Vagina (tissue), 2 donors: Measurements from ENCODE around the gene METTL16.

Experiments used
- POLR2A ChIP-seq, 2 donors: fragments of 450-650 bp; IDR thresholded peaks; one replicate each; pipeline ENCODE4 v1.6.1; 2017; ENCODE audit warnings: antibody characterized with exemption in 2 of 2, mild to moderate bottlenecking in 2 of 2, moderate library complexity in 2 of 2
- POLR2AphosphoS5 ChIP-seq, 2 donors: sonication (generic); formaldehyde crosslinking; IDR thresholded peaks; one replicate each; pipeline ENCODE4 v1.9.0; 2017; ENCODE audit warnings: antibody characterized with exemption in 2 of 2, mild to moderate bottlenecking in 2 of 2, low read depth in 1 of 2; ENCODE audit not compliant: insufficient read depth in 1 of 2
- TF ChIP-seq, protein P1 (sequence below), 3 experiments: fragments of 450-650 bp in 2 of 3; fragments of 200-600 bp in 1 of 3; sonication (generic) in 1 of 3; IDR thresholded peaks; one replicate each; pipeline ENCODE4 v1.5.1; 2017 to 2019; ENCODE audit warnings: antibody characterized with exemption in 3 of 3, mild to moderate bottlenecking in 2 of 3, moderate library complexity in 2 of 3

DNA sequence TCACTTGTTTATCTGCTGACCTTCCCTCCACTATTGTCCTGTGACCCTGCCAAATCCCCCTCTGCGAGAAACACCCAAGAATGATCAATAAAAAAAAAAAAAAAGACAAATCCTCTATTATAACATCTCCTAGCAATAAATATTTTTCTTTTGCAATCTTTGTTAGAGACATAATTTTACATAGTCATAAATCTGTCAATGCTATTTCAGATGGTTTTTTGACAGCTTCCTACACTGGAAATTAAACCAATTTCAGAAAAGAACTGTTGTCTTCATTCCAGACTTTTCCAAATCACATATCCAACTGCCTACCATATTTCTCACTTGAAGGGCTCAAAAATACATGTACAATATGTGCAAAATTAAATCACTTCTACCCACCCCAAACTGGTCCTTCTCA is 3.7 kb downstream of the METTL16 start:
- TF ChIP-seq POLR2AphosphoS5 (IDR thresholded peaks at IDR 0.05; ENCODE audit: insufficient read depth in 1 of 2, low read depth in 1 of 2) (no peak), POLR2A (IDR thresholded peaks at IDR 0.05) (no peak)
- TF ChIP-seq, protein P1, sequence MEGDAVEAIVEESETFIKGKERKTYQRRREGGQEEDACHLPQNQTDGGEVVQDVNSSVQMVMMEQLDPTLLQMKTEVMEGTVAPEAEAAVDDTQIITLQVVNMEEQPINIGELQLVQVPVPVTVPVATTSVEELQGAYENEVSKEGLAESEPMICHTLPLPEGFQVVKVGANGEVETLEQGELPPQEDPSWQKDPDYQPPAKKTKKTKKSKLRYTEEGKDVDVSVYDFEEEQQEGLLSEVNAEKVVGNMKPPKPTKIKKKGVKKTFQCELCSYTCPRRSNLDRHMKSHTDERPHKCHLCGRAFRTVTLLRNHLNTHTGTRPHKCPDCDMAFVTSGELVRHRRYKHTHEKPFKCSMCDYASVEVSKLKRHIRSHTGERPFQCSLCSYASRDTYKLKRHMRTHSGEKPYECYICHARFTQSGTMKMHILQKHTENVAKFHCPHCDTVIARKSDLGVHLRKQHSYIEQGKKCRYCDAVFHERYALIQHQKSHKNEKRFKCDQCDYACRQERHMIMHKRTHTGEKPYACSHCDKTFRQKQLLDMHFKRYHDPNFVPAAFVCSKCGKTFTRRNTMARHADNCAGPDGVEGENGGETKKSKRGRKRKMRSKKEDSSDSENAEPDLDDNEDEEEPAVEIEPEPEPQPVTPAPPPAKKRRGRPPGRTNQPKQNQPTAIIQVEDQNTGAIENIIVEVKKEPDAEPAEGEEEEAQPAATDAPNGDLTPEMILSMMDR (IDR thresholded peaks at IDR 0.05): no peak
